A549 (cell line): Measurements from ENCODE around the gene POPDC3. TPM values are rescaled to one million over a fixed set of nuclear protein-coding genes. Genes with fewer than 3 reads are reported as not detected.

Experiments used
- ATAC-seq, 2 experiments: fragments of 200-7000 bp in 1 of 2; fragments of >200 bp in 1 of 2; cut with Nextera tagmentation in 1 of 2; cut with Tn5 transposase in 1 of 2; 3 replicates each; pipeline versions ENCODE4 v1.8.0 to v1.9.1; 2018 to 2020; ENCODE audit warnings: mild to moderate bottlenecking in 1 of 2, moderate library complexity in 1 of 2
- CTCF ChIA-PET: fragments of 300-600 bp; sonication (Branson Sonifier 250); formaldehyde crosslinking; extraction: SDS; loops from one replicate; lab custom pipeline; 2021; ENCODE audit warnings: antibody characterized with exemption, inconsistent platforms; lab: Yijun Ruan, JAX
- POLR2A ChIA-PET: fragments of 350-600 bp; formaldehyde crosslinking; extraction: SDS; loops from one replicate; lab custom pipeline; 2021; ENCODE audit warnings: antibody characterized with exemption, inconsistent platforms; lab: Yijun Ruan, JAX
- DNase-seq, 2 experiments: peaks; one replicate each; pipeline versions ENCODE4 v3.0.0 to v3.0.0-alpha.2; 2011 to 2016; ENCODE audit warnings: low read depth in 1 of 2, low spot score in 1 of 2
- FAIRE-seq: peaks from 2 replicates; lab custom pipeline; 2011; peaks lifted over from hg19 to GRCh38; lab: Jason Lieb, UNC
- H3K27ac ChIP-seq, 2 experiments: fragments of >200 bp; sonication (Bioruptor Twin); formaldehyde crosslinking; 3 replicates each; pipeline ENCODE4 v1.5.1; 2016 to 2017
- H3K4me1 ChIP-seq: fragments of >200 bp; sonication (Bioruptor Twin); formaldehyde crosslinking; 3 replicates; pipeline ENCODE4 v1.6.1; 2016
- H3K4me2 ChIP-seq: fragments of >200 bp; sonication (Bioruptor Twin); formaldehyde crosslinking; 3 replicates; pipeline ENCODE4 v1.6.1; 2016
- H3K4me3 ChIP-seq: fragments of >200 bp; sonication (Bioruptor Twin); formaldehyde crosslinking; 3 replicates; pipeline ENCODE4 v1.5.1; 2016
- H3K9me3 ChIP-seq: fragments of >200 bp; sonication (Bioruptor Twin); formaldehyde crosslinking; 3 replicates; pipeline ENCODE4 v1.6.1; 2016
- ATOH8 ChIP-seq: fragments of 250-450 bp; sonication (Bioruptor Pico); IDR thresholded peaks from 2 replicates; pipeline ENCODE4 v1.5.0; 2020; ENCODE audit warnings: low read depth, mild to moderate bottlenecking, moderate library complexity
- BHLHE40 ChIP-seq: IDR thresholded peaks from 2 replicates; pipeline ENCODE4 v1.6.1; 2012; ENCODE audit warnings: low read depth, low read length, inconsistent platforms
- FOSB ChIP-seq: fragments of 250-450 bp; sonication (Bioruptor Pico); IDR thresholded peaks from 2 replicates; pipeline ENCODE4 v1.5.0; 2020; ENCODE audit warnings: mild to moderate bottlenecking, moderate library complexity
- FOSL2 ChIP-seq, 2 experiments: fragments of 450-650 bp in 1 of 2; fragments of >200 bp in 1 of 2; sonication (Bioruptor Twin) in 1 of 2; formaldehyde crosslinking; IDR thresholded peaks; 2 replicates each; pipeline versions ENCODE4 v1.5.0 to v1.6.1; 2016 to 2020; ENCODE audit warnings: mild to moderate bottlenecking in 1 of 2, moderate library complexity in 1 of 2
- GATA3 ChIP-seq: IDR thresholded peaks from 2 replicates; pipeline ENCODE4 v1.6.1; 2012; ENCODE audit warnings: borderline replicate concordance
- HOXA7 ChIP-seq: fragments of 250-450 bp; sonication (Bioruptor Pico); IDR thresholded peaks from 2 replicates; pipeline ENCODE4 v1.5.0; 2020; ENCODE audit warnings: mild to moderate bottlenecking, moderate library complexity
- HOXB13 ChIP-seq: fragments of 250-450 bp; sonication (Bioruptor Pico); IDR thresholded peaks from 2 replicates; pipeline ENCODE4 v1.5.0; 2020; ENCODE audit warnings: low read depth, mild to moderate bottlenecking, moderate library complexity
- JUN ChIP-seq, 2 experiments: fragments of >200 bp; sonication (Bioruptor Twin); formaldehyde crosslinking; IDR thresholded peaks; 2 replicates in 1 of 2; 3 replicates in 1 of 2; pipeline ENCODE4 v1.6.1; 2016 to 2017
- JUNB ChIP-seq: fragments of >200 bp; sonication (Bioruptor Twin); formaldehyde crosslinking; IDR thresholded peaks from 2 replicates; pipeline ENCODE4 v1.6.1; 2016
- KDM5A ChIP-seq: fragments of 200-600 bp; sonication (generic); IDR thresholded peaks from 2 replicates; pipeline ENCODE4 v1.6.1; 2016; ENCODE audit warnings: antibody characterized with exemption, mild to moderate bottlenecking
- NFE2L2 ChIP-seq: fragments of 150-350 bp; conservative IDR thresholded peaks from 2 replicates; pipeline ENCODE4 v1.6.1; 2014; ENCODE audit warnings: low read length
- NPAS2 ChIP-seq: fragments of 250-450 bp; sonication (Bioruptor Pico); IDR thresholded peaks from 2 replicates; pipeline ENCODE4 v1.8.0; 2022; ENCODE audit warnings: mild to moderate bottlenecking, moderate library complexity, borderline replicate concordance
- POLR2AphosphoS2 ChIP-seq: conservative IDR thresholded peaks from 2 replicates; pipeline ENCODE4 v1.6.1; 2012; ENCODE audit warnings: low read length, improper control_type of control experiment, inconsistent platforms
- RFX5 ChIP-seq: fragments of 450-650 bp; IDR thresholded peaks from 2 replicates; pipeline ENCODE4 v1.7.1; 2014; ENCODE audit warnings: antibody characterized with exemption, mild to moderate bottlenecking, moderate library complexity
- SREBF2 ChIP-seq: fragments of 450-650 bp; IDR thresholded peaks from 2 replicates; pipeline ENCODE4 v1.6.1; 2014; ENCODE audit warnings: mild to moderate bottlenecking, moderate library complexity
- ZC3H11A ChIP-seq: fragments of 450-650 bp; IDR thresholded peaks from 2 replicates; pipeline ENCODE4 v1.6.1; 2014; ENCODE audit warnings: antibody characterized with exemption, mild to moderate bottlenecking
- ZFP36 ChIP-seq: fragments of 450-650 bp; IDR thresholded peaks from 2 replicates; pipeline ENCODE4 v1.6.1; 2014; ENCODE audit warnings: borderline replicate concordance; ENCODE audit not compliant: partially characterized antibody
- ZSCAN20 ChIP-seq: fragments of 250-450 bp; sonication (Bioruptor Pico); IDR thresholded peaks from 2 replicates; pipeline ENCODE4 v1.8.0; 2022; ENCODE audit warnings: mild to moderate bottlenecking, moderate library complexity
- WGBS: methylation state at CpG from one replicate; pipeline ENCODE4 v1.1.6; 2017; ENCODE audit errors: missing lambda C conversion rate; 5-methylcytosine and 5-hydroxymethylcytosine counted together
- polyA plus RNA-seq, 4 experiments: library from polyadenylated mRNA; depleted of rRNA in 3 of 4; stranded (reverse); fragments of >200 nt; fragmentation: RNase III in 1 of 4; extraction: RNeasy Plus Mini Kit Qiagen cat#74134 plus additional on column Dnase treatment in 1 of 4; gene quantifications; 2 replicates in 3 of 4; 3 replicates in 1 of 4; pipeline ENCODE4 v1.2.3, GENCODE V29; 2011 to 2017
- TF ChIP-seq, protein P1 (sequence below): fragments of 250-450 bp; sonication (Bioruptor Pico); IDR thresholded peaks from 2 replicates; pipeline ENCODE4 v1.5.0; 2021; ENCODE audit warnings: mild to moderate bottlenecking, moderate library complexity, borderline replicate concordance
- TF ChIP-seq, protein P2 (sequence below): fragments of >200 bp; sonication (Bioruptor Twin); formaldehyde crosslinking; IDR thresholded peaks from 3 replicates; pipeline ENCODE4 v1.6.1; 2016

The POPDC3 gene
- polyA plus RNA-seq, 2 of the 4 experiments (the other 2 are of a cell fraction) = 19.7 to 54.9 TPM

GRCh38 chr6:105192707-105193465 lies 13.1 kb upstream of the POPDC3 start:
- ATAC-seq (no peak), FAIRE-seq (no peak)
- Histone ChIP-seq H3K9me3 (peaks cover 2% of the 10 kb centered on the region; the same call in 1 of the 3 replicates), H3K4me1 (no peaks in the 10 kb centered on the region), H3K4me3 (no peak overlapping the region)
- ChIA-PET POLR2A (no interaction called here), CTCF (interaction anchor here (0.5 kb wide), 1 partner anchor 17 kb away, joined by 4 read pairs; no protein-coding TSS in a partner anchor)
- WGBS = 57% methylated on average over 7 of the region's 7 CpGs
- TF ChIP-seq FOSB (CRISPR knock-in tag) (no peak), GATA3 (no peak), HOXB13 (CRISPR knock-in tag) (no peak)
- TF ChIP-seq, all 56 proteins: peak for 0
- no peak overlapping the region for H3K27ac ChIP-seq
- no peak overlapping the region for H3K4me2 ChIP-seq
- DNase-seq = no peak

DNA sequence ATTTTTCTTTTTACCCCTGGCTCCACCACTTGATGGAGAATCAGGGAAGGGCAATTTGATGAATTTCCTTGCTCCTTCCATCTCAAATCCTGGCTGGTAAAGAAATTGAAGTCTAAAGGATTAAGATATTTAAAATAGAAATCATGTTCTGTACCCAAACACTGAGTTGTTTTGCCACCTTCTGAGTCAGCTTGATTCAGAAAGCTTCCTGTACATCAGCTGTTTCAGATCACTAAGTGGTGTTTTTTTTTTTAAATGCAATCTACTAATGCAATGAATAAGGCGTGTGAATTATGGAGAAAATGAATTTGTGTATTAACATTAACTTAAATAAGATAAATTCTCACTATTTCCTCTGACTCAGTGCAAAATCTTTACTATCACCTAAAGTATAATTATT lies 11.5 kb upstream of the POPDC3 start:
- H3K4me1 ChIP-seq = no peaks in the 10 kb centered on the region
- H3K4me2 ChIP-seq = no peak overlapping the region
- FAIRE-seq (no peak), DNase-seq (no peak), ATAC-seq (no peak)
- no peak for TF ChIP-seq HOXA7 (CRISPR knock-in tag)
- TF ChIP-seq NFE2L2 = no peak
- no peak for TF ChIP-seq RFX5
- no peak for TF ChIP-seq JUN (IDR thresholded peaks at IDR 0.05)
- TF ChIP-seq JUNB = no peak
- no peak for TF ChIP-seq NPAS2 (CRISPR knock-in tag)
- TF ChIP-seq BHLHE40 = no peak
- no peak for TF ChIP-seq FOSB (CRISPR knock-in tag)
- TF ChIP-seq, protein P1, sequence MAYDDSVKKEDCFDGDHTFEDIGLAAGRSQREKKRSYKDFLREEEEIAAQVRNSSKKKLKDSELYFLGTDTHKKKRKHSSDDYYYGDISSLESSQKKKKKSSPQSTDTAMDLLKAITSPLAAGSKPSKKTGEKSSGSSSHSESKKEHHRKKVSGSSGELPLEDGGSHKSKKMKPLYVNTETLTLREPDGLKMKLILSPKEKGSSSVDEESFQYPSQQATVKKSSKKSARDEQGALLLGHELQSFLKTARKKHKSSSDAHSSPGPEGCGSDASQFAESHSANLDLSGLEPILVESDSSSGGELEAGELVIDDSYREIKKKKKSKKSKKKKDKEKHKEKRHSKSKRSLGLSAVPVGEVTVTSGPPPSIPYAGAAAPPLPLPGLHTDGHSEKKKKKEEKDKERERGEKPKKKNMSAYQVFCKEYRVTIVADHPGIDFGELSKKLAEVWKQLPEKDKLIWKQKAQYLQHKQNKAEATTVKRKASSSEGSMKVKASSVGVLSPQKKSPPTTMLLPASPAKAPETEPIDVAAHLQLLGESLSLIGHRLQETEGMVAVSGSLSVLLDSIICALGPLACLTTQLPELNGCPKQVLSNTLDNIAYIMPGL = no peak
- TF ChIP-seq, protein P2, sequence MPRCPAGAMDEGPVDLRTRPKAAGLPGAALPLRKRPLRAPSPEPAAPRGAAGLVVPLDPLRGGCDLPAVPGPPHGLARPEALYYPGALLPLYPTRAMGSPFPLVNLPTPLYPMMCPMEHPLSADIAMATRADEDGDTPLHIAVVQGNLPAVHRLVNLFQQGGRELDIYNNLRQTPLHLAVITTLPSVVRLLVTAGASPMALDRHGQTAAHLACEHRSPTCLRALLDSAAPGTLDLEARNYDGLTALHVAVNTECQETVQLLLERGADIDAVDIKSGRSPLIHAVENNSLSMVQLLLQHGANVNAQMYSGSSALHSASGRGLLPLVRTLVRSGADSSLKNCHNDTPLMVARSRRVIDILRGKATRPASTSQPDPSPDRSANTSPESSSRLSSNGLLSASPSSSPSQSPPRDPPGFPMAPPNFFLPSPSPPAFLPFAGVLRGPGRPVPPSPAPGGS = no peak
- no peak for TF ChIP-seq ZC3H11A
- peaks cover 2% of the 10 kb centered on the region; the same call in 1 of the 3 replicates for H3K9me3 ChIP-seq
- ChIA-PET CTCF (no interaction called here), POLR2A (no interaction called here)
- H3K4me3 ChIP-seq = no peak overlapping the region
- 74% methylated on average over 1 of the region's 1 CpG for WGBS
- no peak overlapping the region for H3K27ac ChIP-seq

- ChIA-PET CTCF (interaction anchor here (0.6 kb wide), 1 partner anchor 23 kb away, joined by 4 read pairs; no protein-coding TSS in a partner anchor), POLR2A (no interaction called here)
- ATAC-seq (no peak), FAIRE-seq (no peak), DNase-seq (no peak)
- Histone ChIP-seq H3K4me3 (no peak overlapping the region), H3K9me3 (peaks cover 2% of the 10 kb centered on the region; the same call in 1 of the 3 replicates), H3K4me1 (no peaks in the 10 kb centered on the region), H3K4me2 (no peak overlapping the region), H3K27ac (no peak overlapping the region)
- WGBS = 77% methylated on average over 10 of the region's 10 CpGs
- TF ChIP-seq ZSCAN20 (CRISPR knock-in tag) (no peak), ATOH8 (CRISPR knock-in tag) (no peak), SREBF2 (no peak), KDM5A (no peak), FOSL2 (IDR thresholded peaks at IDR 0.05) (no peak), FOSL2 (CRISPR knock-in tag; IDR thresholded peaks at IDR 0.05) (no peak), ZC3H11A (no peak), ZFP36 (no peak), POLR2AphosphoS2 (no peak)
These were observed 9.4 kb upstream of the POPDC3 start for GRCh38 chr6:105189026-105189820.
